RPMI7951 (cell line): ENCODE data around the gene FERMT3. TPM values are rescaled to one million over a fixed set of nuclear protein-coding genes. Genes with fewer than 3 reads are reported as not detected.
A peak's percentile ranks its signal among the peaks of the same experiment; 100 is the strongest.

Source experiments
- DNase-seq: peaks from one replicate; pipeline ENCODE4 v3.0.0-alpha.2; 2012; ENCODE audit warnings: low read depth
- total RNA-seq: library from RNA; depleted of rRNA; stranded (reverse); fragments of >200 nt; shearing (Covaris generic); gene quantifications from 2 replicates; pipeline ENCODE4 v1.2.3, GENCODE V29; 2014

The FERMT3 gene
- total RNA-seq, 1 experiment from 2014 or later: 29.1 TPM

DNA sequence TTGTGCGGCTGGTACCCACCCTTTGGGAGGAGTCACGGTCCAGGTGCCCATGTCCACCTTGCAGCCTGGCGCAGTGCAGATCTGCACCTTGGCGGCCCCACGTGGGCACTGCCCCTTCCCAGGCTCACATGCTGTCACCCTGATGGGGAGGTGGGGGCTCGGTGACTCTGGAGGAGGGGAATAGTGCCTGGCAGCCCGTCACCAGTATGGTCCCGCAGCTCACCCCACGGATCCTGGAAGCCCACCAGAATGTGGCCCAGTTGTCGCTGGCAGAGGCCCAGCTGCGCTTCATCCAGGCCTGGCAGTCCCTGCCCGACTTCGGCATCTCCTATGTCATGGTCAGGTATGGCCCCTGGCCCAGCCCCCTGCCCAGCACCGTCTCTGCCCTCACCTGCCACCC lies 14.3 kb downstream of the FERMT3 start:
- DNase-seq: no peak

DNA sequence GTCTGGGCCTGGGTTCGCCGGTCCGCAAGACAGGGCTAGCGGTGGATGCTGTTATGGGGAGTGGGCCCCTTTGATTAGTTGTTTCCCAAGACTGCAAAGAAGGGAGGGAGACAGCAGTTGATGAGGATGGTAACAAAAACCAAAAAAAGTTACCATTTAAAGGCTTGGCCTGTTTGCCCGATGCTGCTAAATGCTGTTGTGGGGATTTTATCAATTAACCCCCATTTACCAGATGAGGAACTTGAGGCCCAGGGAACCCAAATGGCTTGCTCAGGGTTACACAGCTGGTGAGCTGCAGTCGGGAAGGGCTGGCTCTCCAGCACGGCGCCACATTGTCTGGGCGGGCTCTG lies 16.1 kb downstream of the FERMT3 start:
- no peak for DNase-seq

DNA sequence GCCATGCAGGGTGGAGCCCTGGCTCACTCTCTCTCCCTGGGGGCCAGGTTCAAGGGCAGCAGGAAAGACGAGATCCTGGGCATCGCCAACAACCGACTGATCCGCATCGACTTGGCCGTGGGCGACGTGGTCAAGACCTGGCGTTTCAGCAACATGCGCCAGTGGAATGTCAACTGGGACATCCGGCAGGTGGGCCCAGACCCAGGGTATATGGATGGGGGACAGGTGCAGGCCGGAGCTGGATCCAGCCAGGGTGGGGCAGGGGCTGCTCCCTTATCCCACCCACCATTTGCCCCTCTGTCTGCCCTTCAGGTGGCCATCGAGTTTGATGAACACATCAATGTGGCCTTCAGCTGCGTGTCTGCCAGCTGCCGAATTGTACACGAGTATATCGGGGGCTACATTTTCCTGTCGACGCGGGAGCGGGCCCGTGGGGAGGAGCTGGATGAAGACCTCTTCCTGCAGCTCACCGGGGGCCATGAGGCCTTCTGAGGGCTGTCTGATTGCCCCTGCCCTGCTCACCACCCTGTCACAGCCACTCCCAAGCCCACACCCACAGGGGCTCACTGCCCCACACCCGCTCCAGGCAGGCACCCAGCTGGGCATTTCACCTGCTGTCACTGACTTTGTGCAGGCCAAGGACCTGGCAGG lies 16.6 kb downstream of the FERMT3 start:
- no peak for DNase-seq

DNA sequence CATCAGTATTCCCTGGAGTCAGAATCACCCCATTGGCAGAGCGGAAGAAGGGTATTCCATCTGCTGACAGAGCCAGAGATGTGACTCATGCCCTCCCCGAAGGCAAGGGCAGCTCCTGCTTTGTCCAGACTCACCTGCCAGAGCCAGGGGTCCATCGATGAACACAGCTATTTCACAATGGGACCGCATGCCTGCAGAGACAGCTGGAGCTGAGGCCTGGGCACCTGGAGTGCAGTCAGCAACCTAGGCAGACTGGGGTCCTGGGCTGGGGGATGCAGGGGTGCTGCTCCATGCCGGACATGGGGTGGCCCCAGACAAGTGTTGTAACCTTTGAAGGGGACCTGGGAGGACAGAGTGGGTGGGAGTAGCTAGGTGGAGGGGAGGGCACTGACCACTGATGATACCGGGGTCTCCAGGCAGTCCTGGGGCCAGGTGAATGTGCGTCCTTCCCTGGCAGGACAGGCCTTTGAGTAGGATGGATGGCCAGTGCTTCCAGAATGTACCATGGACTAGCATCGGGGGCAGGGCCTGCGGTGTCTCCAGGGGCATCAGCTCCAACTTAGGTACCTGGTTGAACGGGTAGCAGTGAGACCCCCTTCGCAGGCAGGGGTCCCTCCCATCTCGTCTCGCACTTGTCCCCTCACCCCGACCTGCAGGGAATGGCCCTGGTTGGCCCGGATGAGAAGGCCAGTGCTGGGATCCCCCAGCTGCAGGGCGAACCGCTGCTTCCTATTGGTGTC lies 17.8 kb downstream of the FERMT3 start:
- peak; percentile 74 for DNase-seq

DNA sequence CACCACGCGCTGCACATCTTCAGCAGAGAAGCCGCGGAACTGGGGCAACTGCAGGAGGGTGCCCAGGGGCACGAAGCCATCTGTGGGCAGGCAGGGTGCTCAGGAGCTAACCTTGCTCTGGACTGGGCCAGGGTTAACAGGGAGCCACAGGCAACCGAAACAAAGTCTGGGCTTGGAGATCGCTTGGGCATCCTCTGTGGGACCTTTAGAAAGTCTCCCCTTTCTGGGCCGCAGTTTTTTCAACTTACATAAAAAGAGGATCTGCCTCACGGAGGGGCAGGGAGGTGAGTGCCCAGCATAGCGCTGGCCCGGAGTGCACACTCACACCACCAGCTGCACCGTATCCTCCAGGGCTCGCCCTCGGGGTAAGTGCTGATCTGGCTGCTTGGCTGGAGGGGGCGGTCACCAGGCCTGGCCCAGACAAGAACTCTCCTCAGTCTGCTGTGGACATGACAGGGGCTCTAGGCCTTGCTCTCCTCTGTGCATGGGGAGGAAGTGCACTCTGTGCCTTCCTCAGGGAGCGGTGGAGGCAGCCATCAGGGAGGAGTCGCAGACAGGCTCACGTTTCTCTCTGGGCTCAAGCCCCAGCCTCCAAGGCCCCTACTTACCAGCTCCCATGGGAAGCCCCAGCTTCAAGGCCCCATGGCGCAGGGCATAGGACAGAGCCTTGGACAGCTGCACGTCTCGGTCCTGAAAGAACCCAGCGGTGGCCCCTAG lies 18.5 kb downstream of the FERMT3 start:
- DNase-seq: peak; percentile 32

DNA sequence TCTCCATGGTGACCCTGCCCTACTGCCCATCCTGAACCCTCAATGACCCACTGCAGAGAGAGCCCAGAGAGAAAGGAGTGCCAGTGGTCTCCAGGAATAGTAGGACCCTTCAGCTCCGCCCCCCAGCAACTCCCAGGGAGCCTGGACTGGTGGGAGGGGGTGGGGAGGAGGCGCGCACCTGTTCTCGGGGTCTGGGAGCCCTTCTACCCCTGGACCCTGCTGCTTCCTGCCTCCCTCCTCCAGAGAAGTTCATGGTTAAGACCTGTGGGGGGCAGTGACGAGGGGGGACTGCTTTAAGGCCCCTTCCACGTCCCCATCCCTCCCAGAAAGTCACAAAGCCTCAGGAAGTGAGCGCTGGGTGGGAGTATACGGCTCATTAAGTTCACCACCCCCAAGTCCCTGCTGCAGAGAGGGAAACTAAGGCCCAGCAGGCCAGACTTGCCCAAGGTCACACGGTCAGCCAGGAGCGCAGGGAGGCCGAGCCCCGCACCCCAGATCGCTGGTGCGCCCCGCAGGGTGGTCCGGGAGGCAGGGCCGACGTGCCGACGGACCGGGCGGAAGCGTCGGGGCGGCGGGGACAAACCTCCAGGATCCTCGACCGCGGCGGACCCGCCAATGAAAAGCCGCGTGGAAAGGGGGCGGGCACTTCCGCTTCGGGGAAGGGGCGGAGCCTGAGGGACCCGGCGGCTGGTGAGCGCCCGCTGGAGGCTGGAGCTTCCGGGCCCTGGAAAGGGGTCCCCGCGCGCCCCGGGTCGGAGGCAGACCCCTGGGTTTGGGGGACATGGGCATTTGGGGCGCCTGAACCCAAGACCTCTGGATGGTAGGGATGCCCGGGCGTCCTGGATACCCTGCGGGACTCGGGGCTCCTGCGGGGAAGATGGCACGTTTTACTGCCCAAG lies 19.3 kb downstream of the FERMT3 start, which contains the start of the genes NUDT22 and TRPT1:
TSS of gene NUDT22 (plus strand) at position 667 of the 899 bp plus-strand sequence. CDS start 379 bp downstream, outside the sequence.
TSS of gene TRPT1 (minus strand) at position 579 of the 899 bp plus-strand sequence. CDS start at position 253, 326 bp downstream.
- peak; percentile 81 for DNase-seq

DNA sequence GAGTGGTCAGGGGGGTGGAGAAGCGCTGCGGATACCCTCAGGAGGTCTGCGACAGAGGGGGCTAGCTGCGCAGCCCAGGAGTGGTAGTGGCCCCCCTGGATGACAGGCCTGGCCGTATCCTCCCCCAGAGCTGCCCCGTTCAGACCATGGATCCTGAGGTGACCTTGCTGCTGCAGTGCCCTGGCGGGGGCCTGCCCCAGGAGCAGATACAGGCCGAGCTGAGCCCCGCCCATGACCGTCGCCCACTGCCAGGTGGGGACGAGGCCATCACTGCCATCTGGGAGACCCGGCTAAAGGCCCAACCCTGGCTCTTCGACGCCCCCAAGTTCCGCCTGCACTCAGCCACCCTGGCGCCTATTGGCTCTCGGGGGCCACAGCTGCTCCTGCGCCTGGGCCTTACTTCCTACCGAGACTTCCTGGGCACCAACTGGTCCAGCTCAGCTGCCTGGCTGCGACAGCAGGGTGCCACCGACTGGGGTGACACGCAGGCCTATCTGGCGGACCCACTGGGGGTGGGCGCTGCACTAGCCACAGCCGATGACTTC lies 20.1 kb downstream of the FERMT3 start:
- peak; percentile 50 for DNase-seq

DNA sequence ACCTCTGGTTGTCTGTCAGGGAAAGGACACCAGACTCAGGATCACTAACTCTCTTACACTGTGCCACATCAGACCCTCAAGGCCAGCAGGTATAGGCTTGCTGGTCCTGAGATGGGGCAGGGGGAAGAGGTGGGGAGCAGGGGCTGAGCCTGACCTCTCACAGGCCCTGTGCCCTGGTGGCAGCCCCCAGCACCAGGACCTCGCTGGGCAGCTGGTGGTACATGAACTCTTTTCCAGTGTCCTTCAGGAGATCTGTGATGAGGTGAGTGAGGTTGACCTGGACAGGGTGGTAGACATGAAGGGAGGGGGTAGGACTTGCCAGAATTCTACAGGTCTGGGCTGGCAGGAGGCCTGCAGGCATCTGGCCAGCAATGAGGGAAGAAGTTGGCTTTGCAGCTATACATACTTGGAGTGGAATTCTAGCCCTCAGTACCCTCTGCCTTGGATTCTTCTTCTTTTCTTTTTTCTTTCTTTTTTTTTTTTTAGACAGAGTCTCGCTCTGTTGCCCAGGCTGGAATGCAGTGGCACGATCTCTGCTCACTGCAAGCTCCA lies 21.0 kb downstream of the FERMT3 start:
- DNase-seq: no peak

DNA sequence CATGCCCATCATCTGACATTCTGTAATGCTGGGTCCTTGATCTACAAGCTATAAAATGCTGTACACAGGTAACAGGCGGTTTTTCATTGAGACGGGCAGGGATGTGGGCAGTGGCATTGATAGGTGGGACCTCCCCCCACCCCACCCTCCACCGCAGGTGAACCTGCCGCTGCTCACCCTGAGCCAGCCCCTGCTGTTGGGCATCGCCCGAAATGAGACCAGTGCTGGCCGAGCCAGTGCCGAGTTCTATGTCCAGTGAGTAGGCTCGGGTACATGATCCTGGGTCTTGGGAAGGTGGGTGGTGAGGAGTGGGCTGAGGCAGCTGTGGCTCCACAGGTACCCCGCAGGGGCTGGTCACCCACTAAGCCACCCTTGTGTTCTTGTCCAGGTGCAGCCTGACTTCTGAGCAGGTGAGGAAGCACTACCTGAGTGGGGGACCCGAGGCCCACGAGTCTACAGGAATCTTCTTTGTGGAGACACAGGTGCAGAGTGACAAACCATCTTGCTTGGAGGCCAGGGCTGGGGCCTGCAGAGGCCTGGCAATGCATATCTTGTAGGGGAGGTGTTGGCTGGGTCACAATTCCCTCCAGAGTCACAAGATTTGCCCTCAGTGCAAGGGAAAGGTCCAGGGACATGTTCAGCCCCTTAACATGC lies 22.7 kb downstream of the FERMT3 start:
- DNase-seq: no peak

DNA sequence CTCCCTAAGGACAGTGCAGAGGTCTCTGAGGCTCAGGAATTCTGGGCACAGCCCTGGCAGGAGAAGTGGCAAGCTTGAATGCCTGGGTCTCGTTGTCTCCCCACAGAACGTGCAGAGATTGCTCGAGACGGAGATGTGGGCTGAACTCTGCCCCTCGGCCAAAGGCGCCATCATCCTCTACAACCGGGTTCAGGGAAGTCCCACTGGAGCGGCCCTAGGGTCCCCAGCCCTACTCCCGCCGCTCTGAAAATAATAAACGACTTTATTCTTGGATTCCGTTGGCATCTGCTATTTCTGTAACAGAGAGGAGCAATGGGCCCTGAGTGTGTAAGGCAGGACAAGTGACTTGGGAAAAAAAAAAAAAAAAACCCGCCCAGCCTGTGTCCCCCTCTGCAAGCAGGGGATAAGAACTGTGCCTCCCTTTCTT lies 23.2 kb downstream of the FERMT3 start:
- no peak for DNase-seq

DNA sequence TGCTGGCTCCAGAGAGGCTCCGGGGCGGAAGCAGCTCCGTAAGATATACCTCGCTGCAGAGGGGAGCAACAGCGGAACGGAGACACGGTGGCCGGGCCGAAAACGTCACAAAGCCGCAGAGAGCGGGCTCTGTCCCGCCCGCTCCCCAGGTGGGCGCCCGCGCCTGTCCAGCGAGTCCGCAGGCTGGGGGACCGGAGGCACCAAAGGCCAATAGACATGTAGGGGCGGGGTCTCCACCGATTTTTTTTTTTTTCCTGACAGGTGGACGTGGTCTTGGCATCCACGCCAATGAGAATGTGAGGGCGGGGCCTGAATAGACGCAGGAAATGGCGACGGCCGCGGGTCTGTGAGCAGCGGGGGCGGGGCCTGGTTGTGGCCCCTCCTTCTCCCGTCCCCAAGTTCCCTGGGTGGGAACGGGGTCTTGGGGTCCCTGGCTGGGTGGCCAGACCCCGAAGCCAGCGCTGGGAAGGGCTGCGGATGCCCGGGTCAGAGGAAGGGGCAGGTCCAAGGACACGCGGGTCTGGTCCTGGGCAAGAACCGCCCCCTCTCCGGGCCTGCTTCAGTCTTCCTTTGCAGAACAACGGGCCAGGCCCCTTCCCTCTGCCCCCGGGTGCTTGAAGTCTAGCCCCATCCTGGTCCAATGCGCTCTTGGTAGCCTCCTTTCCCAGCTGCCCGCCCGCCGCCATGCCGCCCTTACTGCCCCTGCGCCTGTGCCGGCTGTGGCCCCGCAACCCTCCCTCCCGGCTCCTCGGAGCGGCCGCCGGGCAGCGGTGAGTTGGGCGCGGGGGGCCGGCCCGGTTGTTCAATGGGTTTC lies 23.9 kb downstream of the FERMT3 start, which contains the start of gene DNAJC4:
TSS of gene DNAJC4 (plus strand) at position 378 of the 814 bp plus-strand sequence. CDS start at position 685, 307 bp downstream.
- peak; percentile 85 for DNase-seq

DNA sequence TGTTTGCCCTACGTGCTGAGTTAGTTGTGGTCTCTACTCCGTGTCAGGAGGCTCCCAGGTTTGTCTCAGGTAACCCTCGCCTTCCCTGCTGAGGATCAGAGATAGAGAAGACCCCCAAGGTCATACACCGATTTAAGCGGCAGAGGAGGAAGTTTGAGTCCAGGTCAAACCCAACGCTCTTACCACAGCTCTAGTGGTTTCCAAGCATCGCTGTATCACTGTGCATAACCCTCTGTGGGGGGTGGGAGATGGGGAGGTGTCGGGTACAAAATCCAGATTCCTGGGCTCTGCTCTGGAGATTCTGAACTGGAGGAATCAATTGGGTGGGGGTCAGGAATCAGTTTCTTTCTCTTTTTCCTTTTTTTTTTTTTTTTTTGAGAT lies 24.5 kb downstream of the FERMT3 start:
- DNase-seq: no peak

DNA sequence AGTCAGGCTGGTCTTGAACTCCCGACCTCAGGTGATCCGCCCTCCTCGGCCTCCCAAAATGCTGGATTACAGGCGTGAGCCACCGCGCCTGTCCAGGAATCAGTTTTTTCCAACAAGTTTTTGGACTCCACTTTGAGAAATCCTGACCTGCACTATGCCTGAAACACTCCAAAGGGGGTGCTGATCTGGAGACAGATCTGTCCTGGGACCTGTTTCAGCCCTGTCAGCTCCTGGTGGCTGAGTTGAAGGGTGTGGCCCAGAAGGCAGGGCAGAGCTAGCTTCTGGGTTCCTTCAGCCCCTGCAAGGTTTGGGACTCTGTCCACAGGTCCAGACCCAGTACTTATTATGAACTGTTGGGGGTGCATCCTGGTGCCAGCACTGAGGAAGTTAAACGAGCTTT lies 25.0 kb downstream of the FERMT3 start:
- no peak for DNase-seq

DNA sequence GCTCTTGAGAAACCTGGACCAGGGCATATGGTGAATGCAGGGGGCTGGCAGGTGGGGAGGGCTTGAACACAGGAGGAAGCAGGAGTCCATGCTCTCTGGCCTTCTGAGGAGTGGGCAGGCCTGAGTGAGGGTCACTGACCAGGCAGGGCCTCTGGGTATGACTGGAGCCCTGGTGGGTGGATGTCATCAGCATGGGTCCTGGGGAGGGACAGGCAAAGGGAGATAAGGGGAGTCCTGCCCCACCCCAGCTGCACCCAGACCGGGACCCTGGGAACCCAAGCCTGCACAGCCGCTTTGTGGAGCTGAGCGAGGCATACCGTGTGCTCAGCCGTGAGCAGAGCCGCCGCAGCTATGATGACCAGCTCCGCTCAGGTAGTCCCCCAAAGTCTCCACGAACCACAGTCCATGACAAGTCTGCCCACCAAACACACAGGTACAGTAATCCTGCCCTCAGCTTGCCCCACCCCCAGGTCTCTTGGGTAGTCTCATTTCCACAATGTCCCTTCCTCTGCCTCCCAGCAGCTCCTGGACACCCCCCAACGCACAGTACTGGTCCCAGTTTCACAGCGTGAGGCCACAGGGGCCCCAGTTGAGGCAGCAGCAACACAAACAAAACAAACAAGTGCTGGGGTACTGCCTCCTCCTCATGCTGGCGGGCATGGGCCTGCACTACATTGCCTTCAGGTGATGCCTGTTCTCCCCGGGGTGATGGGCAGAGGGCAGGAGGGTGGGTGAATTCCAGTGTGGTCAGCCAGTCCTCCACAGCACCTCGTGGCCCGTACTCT lies 25.9 kb downstream of the FERMT3 start:
- DNase-seq: no peak

DNA sequence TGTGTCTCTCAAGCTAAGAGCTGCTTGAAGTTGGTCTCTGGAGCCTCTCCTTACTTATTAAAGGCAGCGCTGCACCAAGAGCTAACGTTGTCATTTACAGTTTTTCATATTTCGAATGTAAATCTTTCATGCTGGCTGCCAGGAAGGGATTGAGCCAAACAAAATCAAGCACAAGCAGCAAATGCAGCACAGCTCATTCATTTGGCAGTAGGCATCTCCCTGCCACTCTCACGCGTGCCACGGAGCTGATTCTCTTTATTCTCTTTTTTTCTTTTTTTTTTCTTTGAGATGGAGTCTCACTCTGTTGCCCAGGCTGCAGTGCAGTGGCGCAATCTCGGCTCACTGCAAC lies 26.4 kb downstream of the FERMT3 start:
- DNase-seq: no peak

DNA sequence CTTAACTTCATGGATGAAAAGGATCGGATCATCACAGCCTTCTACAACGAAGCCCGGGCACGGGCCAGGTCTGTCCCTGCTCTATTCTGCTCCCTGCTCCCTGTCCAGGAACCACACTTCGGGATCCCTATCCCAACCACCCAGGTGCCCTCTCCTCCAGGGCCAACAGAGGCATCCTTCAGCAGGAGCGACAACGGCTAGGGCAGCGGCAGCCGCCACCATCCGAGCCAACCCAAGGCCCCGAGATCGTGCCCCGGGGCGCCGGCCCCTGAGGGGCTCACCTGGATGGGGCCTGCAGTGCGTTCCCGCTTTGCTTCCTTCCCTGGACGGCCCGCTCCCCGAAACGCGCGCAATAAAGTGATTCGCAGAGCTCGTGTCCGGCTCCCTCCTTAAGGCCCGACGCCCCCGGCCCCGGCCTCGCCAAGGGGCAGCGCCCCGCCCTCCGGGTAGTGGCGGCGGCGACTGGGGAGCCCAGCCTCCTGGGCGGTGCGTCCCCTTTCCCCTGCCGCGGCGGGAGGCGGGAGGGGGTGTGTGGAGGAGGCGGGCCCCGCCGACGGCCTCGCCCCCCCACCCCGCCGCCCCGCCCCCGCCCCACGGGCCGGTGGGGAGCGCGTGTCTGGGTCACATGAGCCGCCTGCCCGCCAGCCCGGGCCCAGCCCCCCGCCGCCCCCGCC lies 27.5 kb downstream of the FERMT3 start, which contains the start of gene VEGFB:
TSS of gene VEGFB (plus strand) at position 672 of the 674 bp plus-strand sequence. CDS start 250 bp downstream, outside the sequence.
- DNase-seq: peak; percentile 71

DNA sequence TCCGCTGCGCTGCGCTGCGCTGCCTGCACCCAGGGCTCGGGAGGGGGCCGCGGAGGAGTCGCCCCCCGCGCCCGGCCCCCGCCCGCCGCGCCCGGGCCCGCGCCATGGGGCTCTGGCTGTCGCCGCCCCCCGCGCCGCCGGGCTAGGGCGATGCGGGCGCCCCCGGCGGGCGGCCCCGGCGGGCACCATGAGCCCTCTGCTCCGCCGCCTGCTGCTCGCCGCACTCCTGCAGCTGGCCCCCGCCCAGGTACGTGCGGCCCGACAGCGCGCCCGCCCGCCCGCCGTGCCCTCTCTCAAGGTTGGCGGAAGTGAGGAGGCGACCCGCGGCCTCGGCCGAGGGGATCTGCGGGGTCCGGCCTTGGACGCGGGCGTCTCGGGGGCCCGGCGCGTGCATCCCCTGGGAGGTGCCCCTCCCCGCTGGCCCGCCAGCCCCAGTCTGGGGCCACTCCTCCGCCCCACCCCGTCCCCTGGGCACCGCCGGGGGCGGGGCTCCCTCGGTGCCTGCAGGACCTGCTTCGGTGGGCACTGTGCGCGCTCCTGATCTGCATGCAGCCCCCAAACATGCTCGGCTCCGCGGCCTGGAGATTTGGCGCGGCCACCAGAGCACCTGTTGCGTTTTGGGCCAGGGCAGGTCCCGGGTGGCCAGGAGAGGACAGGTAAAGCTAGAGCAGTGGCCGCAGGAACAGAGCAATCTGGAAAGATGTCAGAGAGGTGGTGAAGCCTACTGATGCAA lies 28.3 kb downstream of the FERMT3 start:
- DNase-seq: peak; percentile 39
